HEK293T (cell line): ENCODE measurements around the gene LSAMP.

Experiments
- ARNT ChIP-seq: fragments of 450-650 bp; IDR thresholded peaks from 2 replicates; pipeline ENCODE4 v1.6.1; 2017; ENCODE audit warnings: mild to moderate bottlenecking
- BHLHE40 ChIP-seq: fragments of 450-650 bp; IDR thresholded peaks from 2 replicates; pipeline ENCODE4 v1.6.1; 2016; ENCODE audit warnings: mild to moderate bottlenecking, moderate library complexity, borderline replicate concordance
- ELF4 ChIP-seq: fragments of 450-650 bp; IDR thresholded peaks from 2 replicates; pipeline ENCODE4 v1.6.1; 2017; ENCODE audit warnings: antibody characterized with exemption
- FOXM1 ChIP-seq: fragments of 450-650 bp; IDR thresholded peaks from 2 replicates; pipeline ENCODE4 v1.6.1; 2017; ENCODE audit warnings: mild to moderate bottlenecking, borderline replicate concordance
- L3MBTL2 ChIP-seq: fragments of 450-650 bp; conservative IDR thresholded peaks from 2 replicates; pipeline ENCODE4 v1.6.1; 2016; ENCODE audit warnings: mild to moderate bottlenecking
- SP1 ChIP-seq: fragments of 450-650 bp; IDR thresholded peaks from 2 replicates; pipeline ENCODE4 v1.6.1; 2017
- SUZ12 ChIP-seq: fragments of 450-650 bp; IDR thresholded peaks from 2 replicates; pipeline ENCODE4 v1.6.1; 2016; ENCODE audit warnings: mild to moderate bottlenecking
- TARDBP ChIP-seq: fragments of 450-650 bp; IDR thresholded peaks from 2 replicates; pipeline ENCODE4 v1.6.1; 2016
- ZNF384 ChIP-seq: fragments of 450-650 bp; IDR thresholded peaks from 2 replicates; pipeline ENCODE4 v1.6.1; 2016

GRCh38 chr3:115845986-115846385 is 599.3 kb downstream of the LSAMP start:
- TF ChIP-seq SUZ12 = no peak
- TF ChIP-seq SP1 = no peak
- TF ChIP-seq ELF4 = no peak
- TF ChIP-seq TARDBP = no peak
- TF ChIP-seq L3MBTL2 = no peak
- no peak for TF ChIP-seq ZNF384
- no peak for TF ChIP-seq ARNT
- no peak for TF ChIP-seq FOXM1
- no peak for TF ChIP-seq BHLHE40
